NCI-H446 (cell line): ENCODE results near the gene HRH2.
"Not testable (repeated sequence)": the region's sequence is repeated elsewhere in the genome, so short reads cannot be mapped to it uniquely, and the experiment has no call there.

ENCODE experiments used
- DNase-seq, 2 experiments: peaks; one replicate each; lab custom pipeline; 2025; lab: John Stamatoyannopoulos, UW

The HRH2 gene, protein sequence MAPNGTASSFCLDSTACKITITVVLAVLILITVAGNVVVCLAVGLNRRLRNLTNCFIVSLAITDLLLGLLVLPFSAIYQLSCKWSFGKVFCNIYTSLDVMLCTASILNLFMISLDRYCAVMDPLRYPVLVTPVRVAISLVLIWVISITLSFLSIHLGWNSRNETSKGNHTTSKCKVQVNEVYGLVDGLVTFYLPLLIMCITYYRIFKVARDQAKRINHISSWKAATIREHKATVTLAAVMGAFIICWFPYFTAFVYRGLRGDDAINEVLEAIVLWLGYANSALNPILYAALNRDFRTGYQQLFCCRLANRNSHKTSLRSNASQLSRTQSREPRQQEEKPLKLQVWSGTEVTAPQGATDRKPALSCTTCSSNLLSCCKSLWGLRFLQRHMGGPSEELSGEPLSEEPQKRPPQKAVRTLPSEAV

DNA sequence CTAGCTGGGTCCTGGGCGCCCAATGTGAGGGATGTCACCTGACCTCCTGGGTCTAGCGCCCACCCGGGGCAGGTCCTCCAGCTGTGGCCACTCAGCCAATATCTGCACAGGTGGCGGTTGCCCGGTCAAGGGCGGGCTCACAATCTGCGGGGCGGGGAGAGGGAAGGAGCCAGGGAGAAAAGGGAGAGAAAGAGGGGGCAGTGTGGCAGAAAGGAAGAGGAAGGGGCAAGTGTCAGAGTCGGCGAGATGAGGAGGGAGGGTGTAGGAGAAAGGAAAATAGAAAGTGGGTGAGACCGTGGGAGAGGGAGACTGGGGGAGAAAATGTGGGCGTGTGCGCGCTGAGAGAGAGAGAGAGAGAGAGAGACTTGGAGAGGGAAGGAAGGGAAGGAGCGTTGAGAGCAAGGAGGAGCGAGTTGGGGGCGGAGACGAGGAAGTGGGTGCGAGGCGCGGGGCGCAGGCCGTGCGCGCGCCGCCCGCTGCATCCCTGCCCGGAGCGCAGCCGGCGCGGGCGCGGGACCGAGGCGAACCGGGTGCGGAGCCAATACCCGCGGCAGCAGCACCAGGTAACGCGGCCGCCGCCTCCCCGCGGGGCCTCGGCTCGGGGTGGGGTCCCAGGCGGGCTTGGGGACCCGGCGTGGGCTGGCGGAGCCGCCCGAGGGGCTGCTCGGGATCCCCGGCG lies at the start of gene HRH2:
HRH2 (plus strand) TSS at position 479 of the 679 bp plus-strand sequence. CDS start 25,163 bp downstream, outside the sequence.
- DNase-seq = no peak

DNA sequence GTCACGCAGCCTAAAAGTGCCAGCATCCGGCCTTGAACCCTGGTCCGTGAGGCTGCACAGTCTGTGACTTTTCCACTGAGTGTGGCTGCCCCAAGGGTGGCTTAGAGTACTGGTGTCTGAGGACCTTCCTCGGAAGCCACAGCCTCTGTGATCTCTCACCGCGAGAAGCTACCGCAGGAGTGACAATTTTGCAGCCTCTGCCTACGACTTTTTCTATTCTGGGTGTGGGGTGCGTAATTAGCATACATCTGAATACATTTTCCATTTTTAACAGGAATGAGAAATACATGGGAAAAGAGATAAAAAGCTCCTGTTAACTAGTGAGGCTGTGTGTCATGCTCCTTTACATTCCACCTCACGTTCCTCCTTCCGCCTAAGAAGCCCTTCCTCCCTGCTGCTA lies 48.3 kb upstream of the HRH2 start:
- DNase-seq = no peak

DNA sequence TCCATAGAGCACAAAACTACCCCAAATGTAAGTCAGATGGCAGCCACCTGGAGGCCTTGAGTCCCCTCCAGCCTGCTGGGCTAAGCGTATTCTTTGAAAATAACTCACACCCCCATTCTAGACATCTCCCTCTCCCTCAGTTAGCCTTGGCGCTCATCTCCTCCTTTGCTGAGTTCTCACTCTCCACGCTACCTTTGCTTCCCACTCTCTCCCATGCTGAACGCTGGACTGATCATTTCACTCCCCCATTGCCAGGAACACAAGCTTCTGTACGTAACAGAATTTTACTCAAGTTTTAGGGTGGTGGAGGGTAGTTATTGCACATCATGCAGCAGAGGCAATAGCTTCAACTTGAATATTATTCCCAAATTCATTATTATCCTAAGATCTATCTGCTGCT lies 47.5 kb upstream of the HRH2 start:
- no peak for DNase-seq

DNA sequence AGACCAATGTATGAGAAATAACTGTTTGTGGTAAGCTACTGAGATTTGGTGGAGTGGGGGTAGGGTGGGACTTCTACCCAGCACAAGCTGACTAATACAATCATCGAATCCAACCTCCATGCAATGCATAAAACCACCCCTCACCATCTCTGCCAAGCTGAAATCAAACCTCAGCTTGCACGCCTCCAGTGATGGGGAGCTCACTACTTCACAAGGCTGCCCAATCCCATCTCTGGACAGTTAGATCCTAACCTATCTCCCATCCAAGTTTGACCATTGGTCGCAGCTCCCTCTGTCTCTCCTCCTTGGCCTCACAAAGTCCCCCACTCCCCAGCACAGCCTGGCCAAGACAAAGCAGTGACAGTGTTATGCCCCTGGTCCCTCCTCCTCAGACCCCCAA lies 47.0 kb upstream of the HRH2 start:
- no peak for DNase-seq

DNA sequence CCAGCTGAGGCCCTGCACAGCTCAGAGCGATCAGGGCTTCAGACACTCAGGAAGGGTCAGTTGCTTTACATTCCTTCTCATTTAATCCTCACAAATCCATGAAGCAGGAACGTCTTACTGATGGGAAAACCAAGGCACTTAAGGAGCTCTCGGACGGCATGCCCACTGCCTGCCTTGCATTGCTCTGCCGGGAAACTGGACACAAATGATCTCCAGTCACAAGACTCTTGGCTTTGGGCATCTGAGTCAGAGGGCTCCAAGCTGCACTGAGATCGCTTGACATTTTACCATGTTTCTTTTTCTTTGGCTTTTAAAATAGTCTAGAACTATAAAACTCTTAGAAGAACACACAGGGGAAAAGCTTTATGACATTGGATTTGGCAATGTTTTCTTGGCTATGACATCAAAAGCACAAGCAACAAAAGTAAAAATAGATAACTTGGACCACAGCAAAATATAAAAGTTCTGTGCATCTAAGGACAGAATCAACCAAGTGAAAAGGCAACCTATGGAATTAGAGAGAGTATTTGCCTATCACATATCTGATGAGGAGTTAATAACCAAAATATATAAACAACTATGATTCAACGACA lies 43.6 kb upstream of the HRH2 start:
- DNase-seq = no peak

DNA sequence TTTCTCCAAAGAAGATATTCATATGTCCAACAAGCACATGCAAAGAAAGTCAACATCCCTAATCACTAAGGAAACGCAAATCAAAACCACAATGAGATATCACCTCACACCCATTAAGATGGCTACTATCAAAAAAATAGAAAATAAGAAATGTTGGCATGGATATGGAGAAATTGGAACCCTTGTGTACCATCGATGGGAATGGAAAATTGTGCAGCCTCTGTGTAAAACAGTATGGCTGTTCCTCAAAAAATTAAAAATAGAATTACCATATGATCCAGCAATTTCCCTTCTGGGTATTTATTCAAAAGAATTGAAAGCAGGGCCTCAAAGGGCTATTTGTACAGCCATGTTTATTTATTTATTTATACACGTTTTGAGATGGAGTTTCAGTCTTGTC lies 43.0 kb upstream of the HRH2 start:
- no peak for DNase-seq

DNA sequence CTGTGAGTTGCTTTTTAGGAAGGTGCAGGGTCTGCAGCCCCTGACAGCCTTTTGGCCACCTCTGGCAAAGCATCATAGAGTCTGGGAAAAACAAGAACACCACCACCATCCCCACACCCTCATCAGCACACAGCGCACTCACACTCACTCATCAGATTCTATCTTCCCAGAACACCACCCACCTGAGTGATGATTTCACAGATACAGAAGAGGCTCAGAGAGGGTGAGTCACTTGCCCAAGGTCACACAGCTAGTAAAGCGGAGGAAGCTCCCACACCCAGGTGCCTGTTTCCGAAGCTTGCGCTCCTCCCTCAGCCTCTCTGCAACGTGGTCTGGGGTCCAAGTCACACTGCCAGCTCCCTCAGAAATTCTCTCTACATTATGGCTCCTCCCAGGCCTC lies 41.8 kb upstream of the HRH2 start:
- no peak for DNase-seq

DNA sequence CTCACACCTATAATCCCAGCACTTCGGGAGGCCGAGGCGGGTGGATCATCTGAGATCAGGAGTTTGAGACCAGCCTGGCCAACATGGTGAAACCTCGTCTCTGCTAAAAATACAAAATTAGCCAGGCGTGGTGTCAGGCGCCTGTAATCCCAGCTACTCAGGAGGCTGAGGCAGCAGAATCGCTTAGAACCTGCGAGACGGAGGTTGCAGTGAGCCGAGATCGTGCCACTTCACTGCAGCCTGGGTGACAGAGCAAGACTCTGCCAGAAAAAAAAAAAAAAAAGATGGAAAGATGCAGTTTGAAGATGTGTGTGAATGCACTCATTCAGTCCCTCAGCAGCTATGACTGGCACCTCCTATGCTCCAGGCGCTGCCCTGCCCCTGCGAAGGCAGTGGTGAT lies 41.3 kb upstream of the HRH2 start:
- DNase-seq = not testable (repeated sequence)

DNA sequence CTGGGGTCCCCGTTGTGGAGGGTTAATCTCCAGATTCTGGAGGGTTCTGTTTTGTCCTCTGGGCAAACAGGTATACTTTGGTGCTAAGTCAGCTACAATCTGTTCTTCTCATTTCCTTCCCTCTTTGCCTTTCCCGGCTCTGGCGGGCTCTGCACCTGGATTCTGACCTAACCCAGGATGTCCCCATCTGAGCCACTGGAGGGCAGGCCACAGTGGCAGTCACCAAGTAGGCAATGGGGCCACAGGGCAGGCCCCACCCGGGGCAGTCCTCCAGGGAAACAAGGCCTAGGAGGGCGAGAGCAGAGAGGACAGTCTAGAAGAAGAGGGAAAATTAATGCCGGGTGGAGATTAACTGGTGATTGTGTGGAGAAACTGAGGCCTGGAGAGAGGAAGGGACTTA lies 40.4 kb upstream of the HRH2 start:
- no peak for DNase-seq

DNA sequence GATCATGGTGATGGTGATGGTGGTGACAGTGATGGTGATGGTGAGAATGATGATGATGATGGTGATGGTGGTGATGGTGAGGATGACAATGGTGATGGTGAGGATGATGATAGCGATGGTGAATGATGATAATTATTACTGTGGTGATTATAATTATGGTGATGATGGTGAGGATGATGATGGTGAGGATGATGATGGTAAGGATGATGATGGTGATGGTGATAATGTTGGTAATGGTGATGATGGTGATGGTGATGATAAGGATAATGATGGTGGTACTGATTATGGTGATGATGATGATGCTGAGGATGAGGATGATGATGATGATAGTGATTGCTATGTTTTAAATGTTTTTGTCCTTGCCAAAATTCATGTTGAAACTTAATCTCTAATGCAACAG lies 37.3 kb upstream of the HRH2 start:
- no peak for DNase-seq

DNA sequence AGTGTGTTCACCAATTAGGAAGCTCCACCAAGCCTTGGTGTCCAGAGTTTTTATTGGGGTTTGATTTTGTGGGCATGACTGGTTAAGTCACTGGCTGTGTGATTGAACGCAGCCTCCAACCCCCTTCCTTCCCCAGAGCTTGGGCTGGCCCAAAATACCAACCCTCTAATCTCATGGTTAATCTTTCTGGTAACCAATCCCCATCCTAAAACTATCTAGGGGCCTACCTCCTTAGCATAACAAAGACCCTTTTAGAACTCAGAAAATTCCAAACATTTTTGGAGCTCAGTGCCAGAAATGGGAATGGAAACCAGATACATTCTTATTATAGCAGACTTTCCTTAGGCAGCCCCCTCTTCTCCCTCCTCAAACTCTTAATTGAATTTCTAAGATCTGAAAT lies 35.9 kb upstream of the HRH2 start:
- no peak for DNase-seq

DNA sequence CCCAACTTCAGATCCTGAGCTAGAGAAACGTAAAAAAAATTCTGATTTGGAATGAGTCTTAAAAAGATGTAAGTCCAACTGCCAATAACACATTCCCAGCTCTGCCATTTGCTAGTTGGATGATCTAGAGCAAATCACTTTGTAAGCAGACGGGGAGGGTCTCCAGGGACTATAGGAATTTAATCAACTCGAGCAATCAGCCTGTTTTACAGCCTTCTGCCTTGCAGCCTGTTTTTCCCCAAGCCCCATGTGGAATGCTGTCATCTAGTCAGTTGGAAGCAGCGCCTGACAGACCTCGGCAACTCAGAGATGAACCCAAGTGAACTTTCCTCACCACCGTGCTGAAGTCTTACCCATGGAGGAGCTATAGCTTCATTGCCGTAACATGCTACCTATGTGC lies 34.8 kb upstream of the HRH2 start:
- no peak for DNase-seq

DNA sequence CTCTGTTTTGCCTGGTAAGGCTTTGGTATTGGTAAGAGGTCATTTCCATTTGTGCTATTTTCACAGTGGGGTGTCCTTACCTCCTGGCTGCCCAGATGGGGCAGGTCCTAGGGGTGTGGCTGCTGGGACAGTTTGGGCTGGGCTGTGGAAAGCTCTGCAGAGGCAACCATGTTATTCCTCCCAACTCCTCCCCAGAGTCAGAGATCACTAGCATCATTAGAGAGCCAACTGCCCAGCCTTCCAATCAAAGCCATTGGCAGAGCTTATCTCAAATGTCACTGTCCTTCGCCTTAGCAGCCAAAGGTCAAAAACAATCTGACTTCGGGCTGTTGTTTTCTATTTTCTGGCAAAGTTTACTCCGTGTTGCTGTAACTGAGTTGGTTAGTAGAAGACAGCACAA lies 33.6 kb upstream of the HRH2 start:
- DNase-seq = no peak

DNA sequence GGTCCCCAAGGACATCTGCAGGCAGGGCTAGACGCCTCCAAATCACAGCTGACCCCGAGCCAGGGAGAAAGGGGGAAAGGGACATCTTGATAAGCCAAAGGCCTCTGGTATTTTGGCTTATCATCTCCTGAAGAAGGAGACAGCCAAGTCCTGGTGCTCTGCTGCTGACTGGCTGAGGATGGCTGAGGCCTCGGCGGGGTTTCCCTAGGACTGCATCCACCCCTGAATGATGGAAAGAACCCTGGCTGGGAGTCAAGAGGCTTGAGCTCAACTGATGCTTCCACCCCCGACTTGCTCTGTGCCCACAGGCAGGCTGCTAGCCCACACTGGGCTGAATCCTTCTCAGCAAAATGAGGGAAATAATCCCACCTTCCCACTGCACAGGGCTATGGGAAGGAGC lies 30.9 kb upstream of the HRH2 start:
- no peak for DNase-seq

DNA sequence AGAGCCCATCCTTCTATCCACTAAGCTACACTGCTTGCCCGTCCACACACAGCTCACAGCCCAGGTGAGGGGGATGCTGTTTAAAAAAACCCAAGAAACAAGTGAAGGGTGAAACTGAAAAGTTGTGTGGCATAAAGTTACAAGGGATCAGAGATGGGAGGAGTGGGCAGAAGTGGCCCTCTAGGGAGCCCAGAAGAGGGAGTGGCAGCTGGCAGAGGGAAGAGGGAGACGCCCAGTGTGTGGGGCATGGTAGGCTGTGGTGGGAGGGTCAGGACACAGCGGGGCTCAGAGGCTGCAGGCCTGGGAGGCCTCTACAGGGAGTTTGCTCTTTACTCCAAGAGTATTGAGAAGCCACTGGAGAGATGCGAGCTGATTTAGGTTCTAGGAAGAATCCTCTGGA lies 30.1 kb upstream of the HRH2 start:
- no peak for DNase-seq

DNA sequence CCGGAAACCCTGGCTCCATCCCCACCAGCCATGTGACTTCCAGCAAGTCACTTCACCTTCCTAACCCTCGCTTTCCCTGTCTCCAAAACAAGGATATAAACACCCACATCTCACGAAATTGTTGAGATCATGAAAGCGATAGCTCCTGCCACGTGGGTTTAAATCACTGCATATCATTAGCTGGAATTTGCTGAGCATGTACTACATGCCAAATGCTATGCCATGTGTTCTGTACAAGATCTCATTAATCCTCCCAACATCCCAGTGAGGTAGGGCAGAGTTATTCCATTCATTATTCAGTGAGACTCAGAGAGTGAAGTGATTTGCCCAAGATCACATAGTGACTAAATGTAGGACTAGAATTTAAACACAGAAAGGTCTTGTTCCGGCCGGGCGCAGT lies 29.2 kb upstream of the HRH2 start:
- DNase-seq = no peak

DNA sequence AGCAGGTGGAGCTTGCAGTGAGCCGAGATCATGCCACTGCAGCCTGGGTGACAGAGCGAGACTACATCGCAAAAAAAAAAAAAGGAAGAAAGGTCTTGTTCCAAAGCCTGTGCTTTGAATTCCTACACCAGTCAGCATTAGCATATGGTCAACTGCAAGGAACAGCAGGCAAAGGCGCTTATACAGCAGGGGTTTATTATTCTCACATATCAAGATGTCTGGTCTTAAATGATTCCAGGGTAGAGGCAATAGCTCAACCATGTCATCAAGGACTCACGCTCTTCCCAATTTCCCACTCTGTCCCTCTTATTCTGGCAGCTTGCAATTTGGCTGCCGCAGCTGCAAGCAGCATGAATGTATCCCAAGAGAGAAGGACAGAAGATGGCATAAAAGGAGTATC lies 28.6 kb upstream of the HRH2 start:
- DNase-seq = no peak

DNA sequence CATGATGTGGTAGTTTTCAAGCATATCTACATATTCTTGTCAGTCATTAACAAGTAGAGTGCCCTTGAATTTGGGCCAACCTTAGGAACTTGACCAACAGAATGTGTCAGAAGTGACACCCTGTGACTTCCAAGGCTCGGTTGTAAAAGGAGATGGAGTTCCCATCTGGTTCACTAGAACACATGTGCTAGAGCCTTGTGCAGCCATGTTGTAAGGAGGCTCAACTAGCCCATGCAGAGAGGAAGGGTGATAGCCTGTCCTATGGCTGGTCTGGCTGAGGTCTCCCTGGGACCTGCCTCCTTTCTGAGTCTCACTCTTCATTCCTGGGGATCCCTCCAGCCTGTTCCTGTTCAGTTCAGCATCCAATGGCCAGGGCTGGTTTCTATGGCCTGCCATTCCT lies 28.1 kb upstream of the HRH2 start:
- DNase-seq = no peak

DNA sequence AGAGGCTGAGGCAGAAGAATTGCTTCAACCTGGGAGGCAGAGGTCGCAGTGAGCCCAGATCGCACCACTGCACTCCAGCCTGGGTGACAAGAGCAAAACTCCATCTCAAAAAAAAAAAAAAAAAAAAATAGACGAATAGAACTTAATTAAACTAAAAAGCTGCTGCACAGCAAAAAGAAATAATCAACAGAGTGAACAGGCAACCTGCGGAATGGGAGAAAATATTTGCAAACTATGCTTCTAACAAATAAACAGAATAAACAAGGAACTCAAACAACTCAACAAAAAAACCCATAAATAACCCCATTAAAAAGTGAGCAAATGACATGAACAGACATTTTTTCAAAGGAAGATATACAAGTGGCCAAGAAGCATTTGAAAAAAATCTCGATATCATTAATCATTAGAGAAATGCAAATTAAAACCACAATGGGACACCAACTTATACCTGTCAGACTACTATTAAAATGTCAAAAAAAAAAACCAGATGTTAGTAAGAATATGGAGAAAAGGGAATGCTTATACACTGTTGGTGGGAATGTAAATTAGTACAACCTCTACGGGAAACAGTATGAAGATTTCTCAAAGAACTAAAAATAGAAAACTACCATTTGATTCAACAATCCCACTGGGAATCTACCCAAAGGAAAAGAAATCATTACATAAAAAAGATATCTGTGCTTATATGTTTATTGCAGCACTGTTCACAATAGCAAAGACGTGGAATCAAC lies 21.9 kb upstream of the HRH2 start:
- DNase-seq = no peak

DNA sequence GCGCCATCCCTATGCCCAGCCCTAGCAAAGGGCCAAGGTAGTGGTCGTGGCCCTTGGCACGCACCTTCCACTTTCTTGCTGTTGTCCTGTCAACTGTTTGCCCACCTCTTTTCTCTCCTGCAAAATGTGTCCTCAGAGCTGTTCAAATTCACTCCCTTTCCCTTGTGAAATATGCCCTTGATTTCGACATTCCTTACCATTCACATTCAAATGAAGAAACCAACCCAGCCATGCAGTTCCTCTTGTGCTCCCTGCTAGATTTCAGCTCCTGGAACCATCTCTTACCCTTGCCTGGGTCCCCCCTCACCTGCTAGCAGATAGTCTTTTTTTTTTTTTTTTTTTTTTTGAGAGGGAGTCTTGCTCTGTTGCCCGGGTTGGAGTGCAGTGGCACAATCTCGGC lies 19.6 kb upstream of the HRH2 start:
- no peak for DNase-seq

DNA sequence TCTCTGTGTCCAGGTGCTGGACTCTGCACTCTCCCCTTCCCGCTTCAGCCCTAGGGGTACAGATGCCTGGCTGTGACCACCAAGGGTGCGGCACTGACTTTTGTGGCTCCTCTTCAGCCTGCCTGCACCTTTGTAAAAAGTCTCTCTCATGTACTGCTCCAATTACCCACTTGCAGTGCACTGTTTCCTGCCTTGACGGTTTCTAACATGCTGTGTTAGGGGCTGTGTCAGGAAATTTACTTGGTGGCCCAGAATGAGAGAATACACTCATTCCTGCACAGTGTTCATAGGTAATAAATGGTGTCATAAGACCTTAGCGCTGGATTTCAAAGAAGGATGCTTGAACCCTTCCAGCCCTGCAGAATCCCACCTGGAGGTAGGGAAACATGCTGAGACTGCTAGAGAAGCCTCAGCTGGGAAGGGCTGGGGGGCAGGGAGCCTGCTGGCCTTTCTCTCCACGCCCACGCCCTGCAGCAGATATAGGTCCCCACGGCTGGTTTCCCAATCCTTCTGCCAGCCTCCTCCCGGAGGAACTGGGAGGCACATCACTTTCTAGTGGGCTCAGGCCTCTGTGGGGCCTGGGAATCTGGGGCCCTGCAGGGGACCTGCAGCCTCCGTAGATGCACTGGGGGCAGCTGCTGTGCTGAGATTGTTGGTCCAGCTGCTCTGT lies 17.6 kb upstream of the HRH2 start:
- DNase-seq = no peak

DNA sequence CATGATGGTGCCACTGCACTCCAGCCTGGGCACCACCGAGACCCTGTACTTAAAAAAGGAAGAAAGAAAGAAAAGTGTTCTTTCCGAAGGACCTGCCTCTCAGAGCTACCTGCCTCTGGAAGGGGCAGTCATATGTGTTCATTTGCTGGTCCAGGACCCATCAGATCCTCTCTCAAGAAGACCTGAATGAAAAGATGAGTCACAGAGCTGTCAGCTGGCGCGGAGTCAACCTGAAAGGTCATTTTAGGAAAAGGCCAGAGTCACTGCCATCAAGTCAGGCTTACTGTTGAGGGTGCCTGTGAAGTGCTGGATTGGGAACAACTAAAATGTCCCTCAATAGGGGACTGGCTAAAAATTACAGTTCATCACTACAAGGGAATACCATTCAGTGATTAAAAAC lies 14.9 kb upstream of the HRH2 start:
- no peak for DNase-seq
